ENCODE data around the gene MIDN.
"Not testable (repeated sequence)": the region's sequence is repeated elsewhere in the genome, so short reads cannot be mapped to it uniquely, and the experiment has no call there.

The MIDN gene

GRCh38 chr19:1294688-1295087, 46.3 kb downstream of the MIDN start:
- DNase-seq (ENCODE audit: low spot score) = no peak

- DNase-seq (ENCODE audit: low spot score) = no peak
Observed at GRCh38 chr19:1295169-1296012, 47.0 kb downstream of the MIDN start.

- no peak for DNase-seq (ENCODE audit: low spot score)
Observed at GRCh38 chr19:1296078-1296477, 47.7 kb downstream of the MIDN start.

- no peak for DNase-seq (ENCODE audit: low spot score)
Observed at GRCh38 chr19:1296575-1297271, 48.3 kb downstream of the MIDN start.

DNA sequence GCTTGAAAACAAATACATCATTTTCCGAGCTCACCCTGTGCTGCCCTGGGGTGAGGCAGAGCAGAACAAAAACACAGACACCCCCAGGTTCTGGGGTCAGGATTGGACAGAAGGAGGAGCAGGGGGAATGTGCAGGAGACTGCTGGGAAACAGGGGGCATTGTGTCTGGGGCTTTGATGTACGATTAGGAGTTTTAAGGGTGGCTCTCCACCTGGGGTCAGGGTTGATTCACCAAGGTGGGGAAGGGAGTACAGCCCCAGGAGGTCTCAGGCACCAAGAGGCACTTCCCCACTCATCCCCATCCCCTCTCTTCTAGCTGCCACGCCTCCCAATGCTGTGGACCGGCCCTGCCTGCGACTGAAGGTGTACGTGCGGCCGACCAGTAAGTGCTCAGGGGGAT, 49.9 kb downstream of the MIDN start:
- no peak for DNase-seq (ENCODE audit: low spot score)

DNA sequence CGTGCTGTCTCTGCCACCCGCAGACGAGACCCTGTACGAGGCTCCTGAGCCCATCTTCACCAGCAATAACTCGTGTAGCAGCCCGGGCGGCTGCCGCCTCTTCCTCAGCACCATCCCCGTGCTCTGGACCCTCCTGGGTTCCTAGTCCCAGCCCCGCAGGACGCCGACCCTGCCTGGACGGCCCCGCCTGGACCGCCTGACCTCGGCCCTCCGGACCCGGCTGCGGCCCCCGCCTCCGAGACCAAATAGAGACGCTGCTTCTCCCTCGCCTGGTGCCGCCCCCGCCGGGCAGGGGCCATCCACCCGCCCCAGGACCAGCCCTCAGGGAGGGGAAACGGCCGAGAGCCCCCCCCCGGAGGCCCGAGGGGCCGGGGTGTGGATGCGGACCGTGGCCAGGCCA, 51.4 kb downstream of the MIDN start:
- no peak for DNase-seq (ENCODE audit: low spot score)

GRCh38 chr19:1300744-1301490, 52.5 kb downstream of the MIDN start:
- no peak for DNase-seq (ENCODE audit: low spot score)

GRCh38 chr19:1302533-1303239, 54.3 kb downstream of the MIDN start:
- no peak for DNase-seq (ENCODE audit: low spot score)

DNA sequence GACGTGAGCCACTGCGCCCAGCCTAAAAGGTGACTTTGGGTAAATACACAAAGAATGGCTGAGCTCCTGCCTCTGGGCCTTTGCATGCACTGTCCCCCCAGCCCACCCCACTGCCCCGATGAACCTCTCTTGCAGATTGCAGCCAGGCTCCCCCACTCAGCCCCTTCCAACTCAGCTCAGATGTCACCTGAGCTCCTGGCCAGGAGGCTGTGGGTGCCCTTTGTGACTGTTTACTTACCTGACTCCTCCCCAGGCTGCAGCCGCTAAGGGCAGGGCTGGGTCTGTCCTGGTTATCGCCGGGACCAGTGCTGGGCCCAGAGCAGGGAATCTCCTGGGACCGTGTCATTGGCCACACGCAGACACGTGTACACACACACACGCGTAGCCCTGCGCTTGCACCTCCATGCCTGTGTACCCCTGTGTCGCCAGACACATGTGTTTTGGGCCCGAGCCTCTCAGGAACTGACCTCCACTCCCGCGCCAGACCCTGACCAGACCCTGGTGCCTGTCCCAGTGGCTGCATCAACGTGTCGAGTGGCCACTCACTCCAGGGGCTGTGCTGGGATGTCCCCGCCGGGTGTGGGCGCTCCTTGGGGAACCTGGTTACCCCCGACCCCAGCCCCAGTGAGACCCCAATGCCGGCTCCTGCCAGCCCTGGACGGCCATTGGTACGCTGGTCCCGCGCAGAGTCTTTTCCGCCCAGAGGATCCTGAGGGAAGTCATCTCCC, 56.0 kb downstream of the MIDN start:
- no peak for DNase-seq (ENCODE audit: low spot score)

DNA sequence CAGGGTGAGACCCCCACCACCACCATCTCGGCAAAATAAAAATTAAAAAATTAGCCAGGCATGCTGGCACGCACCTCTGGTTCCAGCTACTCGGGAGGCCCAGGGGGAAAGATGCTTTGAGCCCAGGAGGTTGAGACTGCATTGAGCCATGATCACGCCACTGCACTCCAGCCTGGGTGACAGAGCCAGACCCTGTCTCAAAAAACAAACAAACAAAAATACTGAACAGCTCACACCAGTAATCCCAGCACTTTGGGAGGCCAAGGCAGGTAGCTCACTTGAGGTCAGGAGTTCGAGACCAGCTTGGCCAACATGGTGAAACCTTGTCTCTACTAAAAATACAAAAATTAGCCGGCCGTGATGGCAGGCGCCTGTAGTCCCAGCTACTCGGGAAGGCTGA, 57.0 kb downstream of the MIDN start:
- not testable (repeated sequence) for DNase-seq (ENCODE audit: low spot score)

DNA sequence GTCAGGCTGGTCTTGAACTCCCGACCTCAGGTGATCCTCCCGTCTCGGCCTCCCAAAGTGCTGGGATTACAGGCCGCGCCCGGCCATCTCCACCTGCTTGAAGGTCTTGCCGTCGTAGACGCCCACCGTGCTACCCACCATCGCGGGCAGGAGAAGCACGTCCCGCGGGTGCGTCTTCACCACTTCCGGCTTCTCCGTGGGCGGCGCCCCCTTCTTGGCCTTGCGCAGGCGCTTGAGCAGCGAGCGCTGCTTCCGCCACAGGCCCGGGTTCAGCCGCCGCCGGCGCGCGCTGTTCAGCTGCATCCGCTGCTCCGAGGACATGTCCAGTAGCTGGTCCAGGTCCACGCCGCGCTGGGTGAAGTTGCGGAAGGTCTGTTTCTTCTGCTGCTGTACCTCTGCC, 58.9 kb downstream of the MIDN start:
- DNase-seq (ENCODE audit: low spot score) = no peak

GRCh38 chr19:1307755-1308303, 59.4 kb downstream of the MIDN start:
- DNase-seq (ENCODE audit: low spot score) = no peak

DNA sequence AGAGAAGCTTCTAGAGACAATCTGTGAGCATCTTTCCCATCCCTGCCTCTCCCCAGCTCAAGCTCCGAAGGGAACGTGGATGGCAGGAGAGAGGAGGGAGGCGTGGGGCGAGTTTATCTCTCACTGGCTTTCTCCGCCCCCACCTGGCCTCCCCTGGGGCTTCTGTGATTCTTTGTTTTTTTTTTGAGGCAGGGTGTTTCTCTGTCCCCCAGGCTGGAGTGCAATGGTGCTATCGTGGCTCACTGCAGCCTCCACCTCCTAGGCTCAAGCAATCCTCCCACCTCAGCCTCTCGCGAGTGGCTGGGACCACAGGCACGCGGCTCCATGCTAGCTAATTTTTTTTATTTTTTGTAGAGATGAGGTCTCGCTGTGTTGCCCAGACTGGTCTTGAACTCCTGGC, 60.3 kb downstream of the MIDN start:
- DNase-seq (ENCODE audit: low spot score) = no peak

Data from CD4-positive, alpha-beta T cell treated with Interleukin-6 at 100 ng/mL for 8 hours (primary cell).